NCI-H1048 (cell line): ENCODE measurements around the gene TBC1D3B.
"Not testable (repeated sequence)": the region's sequence is repeated elsewhere in the genome, so short reads cannot be mapped to it uniquely, and the experiment has no call there.

Source experiments
- DNase-seq: peaks from one replicate; lab custom pipeline; 2025; lab: John Stamatoyannopoulos, UW

Gene TBC1D3B

DNA sequence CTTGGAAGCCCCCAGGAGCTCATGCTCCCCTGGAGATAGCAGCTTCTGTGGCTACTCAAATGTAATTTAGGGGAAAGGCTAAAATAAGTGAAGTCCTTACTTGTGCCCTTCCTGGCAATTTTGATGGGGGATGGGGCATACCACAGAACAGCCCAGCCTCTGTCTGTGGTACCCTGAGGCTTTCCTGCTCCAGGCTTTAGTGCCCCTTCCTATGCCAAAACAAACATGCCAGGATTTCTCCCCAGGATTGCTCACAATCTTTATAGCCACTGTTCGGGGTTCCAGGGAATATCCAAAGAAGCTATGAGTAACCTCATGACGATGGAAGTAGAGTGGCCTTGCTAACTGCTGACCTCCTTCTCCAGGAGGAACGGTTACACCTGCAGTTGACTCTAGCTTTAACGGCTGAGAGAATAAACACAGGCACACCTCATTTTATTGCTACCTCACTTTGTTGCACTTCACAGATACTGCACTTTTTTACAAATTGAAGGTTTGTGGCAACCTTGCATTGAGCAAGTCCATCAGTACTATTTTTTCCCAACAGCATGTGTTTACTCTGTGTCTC is 47.9 kb downstream of the TBC1D3B start:
- DNase-seq, result no peak

DNA sequence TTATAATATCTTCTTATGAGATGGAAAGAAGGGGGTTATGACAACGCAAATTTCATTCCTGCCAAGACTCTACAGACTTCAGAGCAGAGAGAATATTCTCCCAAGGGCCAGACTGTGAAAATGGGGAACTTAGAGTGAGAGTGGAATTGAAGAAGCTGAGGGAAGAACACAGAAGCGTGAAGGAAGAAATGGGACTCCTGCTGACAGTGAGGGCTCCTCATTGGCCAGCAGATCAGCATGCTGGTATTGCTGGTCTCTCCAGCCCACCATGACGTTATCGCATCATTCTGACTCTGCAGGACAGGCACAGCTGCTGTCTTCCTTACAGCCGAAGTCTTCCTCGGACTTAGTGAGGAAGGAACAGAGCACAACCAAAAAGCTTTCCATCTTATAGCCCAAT is 48.5 kb downstream of the TBC1D3B start:
- DNase-seq, result no peak

DNA sequence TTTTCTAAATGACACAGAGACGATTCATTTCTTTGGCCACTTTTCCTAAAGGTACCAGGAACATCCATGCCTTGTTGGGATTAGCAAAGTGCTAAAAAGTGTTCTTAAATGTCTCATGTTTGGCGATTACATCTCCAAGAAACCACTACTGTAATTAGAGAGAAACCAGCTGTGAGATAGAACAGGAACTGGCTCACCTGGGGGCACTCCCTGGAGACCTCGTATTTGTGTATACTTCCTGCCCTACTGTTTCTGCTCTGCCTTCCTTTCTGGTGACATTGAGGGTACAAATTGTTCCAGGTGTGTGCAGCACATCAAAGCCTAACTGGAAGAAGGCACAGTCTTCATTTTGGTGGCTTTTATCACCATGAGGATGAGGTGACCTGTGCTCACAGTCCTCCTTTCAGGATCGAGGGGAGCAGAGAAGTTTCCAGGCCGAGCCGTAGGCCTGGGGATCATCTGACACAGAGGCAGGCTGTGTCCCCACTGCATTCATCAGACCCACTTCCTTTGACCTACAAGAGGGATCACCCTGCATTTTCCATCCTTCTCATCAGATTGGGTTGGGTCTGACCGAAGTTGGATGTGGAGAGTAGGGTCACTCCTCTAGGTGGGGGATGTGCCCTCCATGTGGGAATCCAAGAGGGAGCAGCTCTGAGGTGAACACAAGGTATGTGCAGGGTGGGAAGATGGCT is 49.1 kb downstream of the TBC1D3B start:
- DNase-seq, result no peak

DNA sequence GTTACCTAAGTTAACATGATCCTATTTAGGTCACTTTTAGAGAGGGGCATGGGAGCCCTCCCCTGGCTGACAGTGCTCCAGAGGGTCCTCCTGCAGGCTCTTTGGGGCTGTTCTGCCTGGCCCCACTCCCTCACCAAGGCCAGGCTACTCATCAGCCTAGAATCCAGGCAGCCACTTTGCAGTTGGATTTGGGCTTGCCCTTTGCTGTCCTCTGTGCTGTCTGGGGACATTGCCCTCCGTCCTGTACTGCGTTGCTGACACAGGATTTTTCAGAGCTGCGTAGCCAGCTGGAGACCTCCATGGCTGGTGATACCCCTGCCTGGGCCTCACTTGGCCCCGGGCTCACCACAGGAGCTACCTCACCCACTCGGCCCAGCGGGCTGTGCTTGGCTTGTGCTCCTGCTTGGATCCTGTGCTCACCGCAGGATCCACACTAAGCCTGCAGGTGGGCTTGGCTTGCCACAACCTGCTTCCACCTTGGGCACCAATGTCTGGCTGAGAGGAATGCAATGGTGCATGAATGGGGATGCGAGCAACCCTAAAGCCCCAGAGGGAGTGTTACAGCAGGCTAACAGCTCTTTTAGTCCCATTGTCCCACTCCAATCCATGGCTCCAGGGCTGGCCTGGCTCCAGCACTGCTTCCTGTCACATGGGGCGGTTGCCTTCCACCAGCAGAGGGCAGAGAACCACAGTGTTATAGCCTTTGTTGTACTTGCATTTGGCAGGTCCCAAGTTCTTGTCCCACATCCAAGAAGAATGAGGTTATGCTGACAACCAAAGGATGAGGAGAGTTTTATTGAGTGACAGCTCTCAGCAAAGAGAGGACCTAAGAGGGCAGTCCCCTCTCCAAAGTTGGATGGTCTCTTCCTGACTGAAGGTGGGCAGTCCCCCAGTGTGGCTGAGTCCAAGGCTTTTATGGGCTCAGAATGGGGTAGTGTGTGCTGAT is 51.3 kb downstream of the TBC1D3B start:
- DNase-seq, result no peak

DNA sequence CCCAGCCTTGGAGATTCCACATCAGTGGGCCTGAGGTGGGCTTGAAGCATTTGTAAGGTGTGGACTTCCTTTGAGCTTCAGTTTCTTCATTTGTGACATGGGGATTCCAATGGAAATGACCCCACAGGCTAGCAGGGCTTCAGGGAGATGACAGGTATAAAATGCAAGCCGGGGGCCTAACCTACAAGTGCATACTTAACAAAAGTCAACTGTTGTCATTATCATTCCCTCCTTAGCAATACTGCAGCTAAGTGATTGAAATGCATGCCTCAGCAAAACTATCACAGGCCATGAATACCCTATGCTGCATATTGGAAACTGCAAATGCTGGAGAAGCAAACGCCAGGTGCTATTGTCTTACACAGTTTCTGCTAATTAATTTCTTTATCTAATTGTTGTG is 53.0 kb downstream of the TBC1D3B start:
- DNase-seq, result no peak

DNA sequence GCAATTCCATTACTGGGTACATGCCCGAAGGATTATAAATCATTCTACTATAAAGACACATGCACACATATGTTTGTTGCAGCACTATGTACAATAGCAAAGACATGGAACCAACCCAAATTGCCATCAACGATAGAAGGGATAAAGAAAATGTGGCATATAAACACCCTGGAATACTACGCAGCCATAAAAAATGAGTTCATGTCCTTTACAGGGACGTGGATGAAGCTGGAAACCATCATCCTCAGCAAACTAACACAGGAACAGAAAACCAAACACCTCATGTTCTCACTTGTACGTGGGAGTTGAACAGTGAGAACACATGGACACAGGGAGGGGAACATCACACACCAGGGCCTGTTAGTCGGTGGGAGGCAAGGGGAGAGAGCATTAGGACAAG is 55.3 kb downstream of the TBC1D3B start:
- DNase-seq, result not testable (repeated sequence)

DNA sequence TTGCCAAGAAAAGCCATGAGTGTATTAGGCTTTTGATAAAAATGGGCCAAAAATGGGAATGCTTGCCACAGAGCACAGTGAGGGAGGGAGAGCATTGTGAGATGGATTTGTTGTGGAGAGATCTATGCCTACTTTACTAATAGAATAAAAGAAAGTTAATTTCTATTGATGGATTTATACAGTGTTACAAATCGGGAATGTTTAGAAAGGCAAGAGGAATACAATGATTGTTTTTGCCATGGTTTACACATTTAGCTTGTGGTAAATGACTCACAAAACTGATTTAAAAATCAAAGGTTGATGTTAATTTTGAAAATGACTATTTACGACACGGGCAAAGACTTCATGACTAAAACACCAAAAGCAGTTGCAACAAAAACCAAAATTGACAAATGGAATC is 56.2 kb downstream of the TBC1D3B start:
- DNase-seq, result no peak

DNA sequence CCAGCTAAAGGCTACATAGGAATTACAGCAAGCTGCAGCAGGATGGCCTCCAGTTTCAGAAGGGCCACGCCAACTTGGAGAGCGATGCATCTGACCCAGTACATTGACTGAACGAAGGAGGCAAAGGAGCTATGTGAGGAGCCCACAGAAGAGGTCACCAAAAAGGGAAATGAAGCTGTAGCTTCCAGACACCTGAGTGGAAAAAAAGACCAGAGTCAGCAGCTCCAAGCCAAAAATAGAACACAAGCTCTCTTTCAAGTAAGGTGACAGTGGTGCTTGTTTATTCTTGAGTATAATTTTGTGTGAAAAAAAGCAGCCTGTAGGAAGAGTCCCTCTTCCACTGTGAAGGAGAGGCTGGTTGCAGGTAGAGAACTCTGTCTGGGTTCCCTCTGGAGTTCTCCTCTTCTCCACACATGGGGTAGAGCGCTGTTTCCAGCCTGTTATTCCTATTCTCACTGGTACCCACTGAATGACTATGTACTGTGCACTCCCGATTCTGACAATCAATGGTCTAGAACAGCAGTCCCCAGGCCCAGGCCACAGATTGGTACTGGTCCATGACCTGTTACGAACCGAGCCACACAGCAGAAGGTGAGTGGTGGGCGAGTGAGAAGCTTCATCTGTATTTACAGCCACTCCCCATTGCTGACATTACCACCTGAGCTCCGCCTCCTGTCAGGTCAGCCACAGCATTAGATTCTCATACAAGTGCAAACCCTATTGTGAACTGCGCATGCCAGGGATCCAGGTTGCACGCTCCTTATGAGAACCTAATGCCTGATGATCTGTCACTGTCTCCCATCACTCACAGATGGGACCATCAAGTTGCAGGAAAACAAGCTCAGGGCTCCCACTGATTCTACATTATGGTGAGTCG is 57.7 kb downstream of the TBC1D3B start:
- DNase-seq, result no peak

DNA sequence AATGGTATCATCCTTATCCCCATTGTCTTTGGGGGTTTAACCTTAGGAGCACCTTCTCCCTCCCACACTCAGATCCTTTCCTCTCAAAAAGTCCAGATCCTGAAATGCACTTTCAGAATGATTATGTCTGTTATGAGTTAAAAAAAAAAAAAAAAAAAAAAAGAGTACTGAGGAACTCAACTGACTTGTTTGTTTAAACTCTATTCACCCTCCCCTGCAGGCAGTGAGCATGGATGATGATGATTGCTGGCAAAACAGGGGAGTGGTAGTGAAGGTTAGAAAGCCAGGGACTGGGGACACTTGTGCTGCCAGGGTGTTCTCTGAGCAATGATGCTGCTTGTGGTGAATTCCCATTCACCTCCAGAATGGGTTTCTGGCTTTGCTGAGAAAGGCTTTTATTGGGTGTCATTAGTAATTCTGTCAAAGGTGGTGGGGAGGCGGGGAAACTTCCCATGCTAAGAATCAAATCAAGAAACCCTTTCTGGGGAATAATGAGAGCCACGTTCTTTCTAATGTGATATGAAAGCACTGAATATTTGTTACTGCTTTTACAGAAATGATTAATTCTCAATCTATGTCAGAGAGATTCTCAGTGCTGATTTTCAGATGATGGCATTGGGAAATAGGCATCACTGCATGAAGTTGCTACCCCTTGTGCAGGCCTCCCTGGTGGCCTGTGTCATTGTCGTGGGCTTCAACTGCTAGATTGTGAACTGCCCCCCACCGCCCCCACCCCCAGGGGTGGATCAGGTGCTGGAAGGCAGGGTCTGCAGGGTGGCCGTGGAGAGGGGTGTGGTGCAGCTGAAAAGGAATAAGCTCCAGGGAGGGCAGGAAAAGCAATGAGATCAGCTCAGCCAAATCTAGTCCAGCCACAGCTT is 58.7 kb downstream of the TBC1D3B start:
- no peak for DNase-seq
